Loucy (cell line): ENCODE data around the gene FAM90A1.
"Not testable (repeated sequence)": the region's sequence is repeated elsewhere in the genome, so short reads cannot be mapped to it uniquely, and the experiment has no call there.

Experiments used
- H2AFZ ChIP-seq: fragments of 200-600 bp; sonication (generic); 2 replicates; pipeline ENCODE4 v1.6.0; 2016; ENCODE audit warnings: antibody characterized with exemption, mild to moderate bottlenecking, low read length, moderate library complexity
- H3F3A ChIP-seq: fragments of 200-600 bp; 2 replicates; pipeline ENCODE4 v1.6.0; 2016; ENCODE audit warnings: antibody characterized with exemption, low read depth, mild to moderate bottlenecking
- H3K27me3 ChIP-seq: fragments of 200-600 bp; sonication (generic); 2 replicates; pipeline ENCODE4 v1.6.1; 2014; ENCODE audit warnings: low read length, mild to moderate bottlenecking; ENCODE audit not compliant: insufficient read depth, poor library complexity, severe bottlenecking
- H3K36me3 ChIP-seq: fragments of 200-600 bp; sonication (generic); 2 replicates; pipeline ENCODE4 v1.6.1; 2016; ENCODE audit warnings: low read length; ENCODE audit not compliant: insufficient read depth
- H3K4me1 ChIP-seq: fragments of 200-600 bp; sonication (generic); 2 replicates; pipeline ENCODE4 v1.5.1; 2014; ENCODE audit warnings: low read length, mild to moderate bottlenecking; ENCODE audit not compliant: insufficient read depth, poor library complexity, severe bottlenecking
- H3K4me2 ChIP-seq: fragments of 200-600 bp; sonication (generic); 2 replicates; pipeline ENCODE4 v1.6.0; 2014; ENCODE audit warnings: antibody characterized with exemption, low read length, low read depth, mild to moderate bottlenecking; ENCODE audit not compliant: poor library complexity, severe bottlenecking
- H3K4me3 ChIP-seq: fragments of 200-600 bp; sonication (generic); 2 replicates; pipeline ENCODE4 v1.5.1; 2014; ENCODE audit warnings: low read length, mild to moderate bottlenecking, mixed read lengths; ENCODE audit not compliant: poor library complexity, severe bottlenecking
- H3K79me2 ChIP-seq: fragments of 200-600 bp; sonication (generic); 2 replicates; pipeline ENCODE4 v1.6.1; 2014; ENCODE audit warnings: low read length; ENCODE audit not compliant: insufficient read depth
- H3K9ac ChIP-seq: fragments of 200-600 bp; sonication (generic); 2 replicates; pipeline ENCODE4 v1.6.0; 2014; ENCODE audit warnings: mild to moderate bottlenecking, low read depth, low read length, moderate library complexity; ENCODE audit not compliant: poor library complexity, severe bottlenecking
- H3K9me2 ChIP-seq: fragments of 200-600 bp; sonication (generic); replicated peaks from 2 replicates; pipeline ENCODE4 v1.6.1; 2016; ENCODE audit warnings: low read depth, low read length, mixed read lengths
- H3K9me3 ChIP-seq: fragments of 200-600 bp; sonication (generic); 2 replicates; pipeline ENCODE4 v1.6.1; 2014; ENCODE audit warnings: mild to moderate bottlenecking, antibody characterized with exemption, low read length, low read depth; ENCODE audit not compliant: insufficient read depth
- H4K20me1 ChIP-seq: fragments of 200-600 bp; sonication (generic); 2 replicates; pipeline ENCODE4 v1.6.0; 2014; ENCODE audit warnings: antibody characterized with exemption, low read length, mild to moderate bottlenecking; ENCODE audit not compliant: insufficient read depth, poor library complexity, severe bottlenecking
- CTCF ChIP-seq: fragments of 200-600 bp; sonication (generic); conservative IDR thresholded peaks from 2 replicates; pipeline ENCODE4 v1.5.1; 2014; ENCODE audit warnings: mild to moderate bottlenecking, antibody characterized with exemption, low read length

Gene FAM90A1

GRCh38 chr12:8179989-8180585 is 47.3 kb downstream of the FAM90A1 start:
- peak; percentile 60 for TF ChIP-seq CTCF
- not testable (repeated sequence) for H3K79me2 ChIP-seq, H4K20me1 ChIP-seq, H3K36me3 ChIP-seq, H3K27me3 ChIP-seq, H3K9me3 ChIP-seq, H3K9me2 ChIP-seq, H3K4me1 ChIP-seq, H3F3A ChIP-seq
- H2AFZ ChIP-seq = peak overlapping the region; percentile 83
- peak overlapping the region; percentile 76 for H3K4me3 ChIP-seq
- peak overlapping the region; percentile 70 for H3K9ac ChIP-seq
- H3K4me2 ChIP-seq = peak overlapping the region; percentile 65

GRCh38 chr12:8172911-8173310 is 54.5 kb downstream of the FAM90A1 start:
- not testable (repeated sequence) for H3K9me2 ChIP-seq, H3K4me1 ChIP-seq, H3K4me3 ChIP-seq, H3K36me3 ChIP-seq, H3K27me3 ChIP-seq, H3K9ac ChIP-seq, H4K20me1 ChIP-seq, H3K9me3 ChIP-seq, H3F3A ChIP-seq, H2AFZ ChIP-seq, H3K4me2 ChIP-seq, H3K79me2 ChIP-seq
